GM12875 (cell line): ENCODE results near the gene ZC3H12A.
A peak's percentile ranks its signal among the peaks of the same experiment; 100 is the strongest.

ENCODE experiments used
- H3K4me3 ChIP-seq: one replicate; pipeline ENCODE4 v1.5.1; 2011; ENCODE audit warnings: low read depth, low read length, control low read depth
- TF ChIP-seq, protein P1 (sequence below): IDR thresholded peaks from 2 replicates; pipeline ENCODE4 v1.5.1; 2011; ENCODE audit warnings: low read depth, mild to moderate bottlenecking, control low read depth, inconsistent platforms, low read length, moderate library complexity, borderline replicate concordance; ENCODE audit not compliant: insufficient read depth

ZC3H12A gene

DNA sequence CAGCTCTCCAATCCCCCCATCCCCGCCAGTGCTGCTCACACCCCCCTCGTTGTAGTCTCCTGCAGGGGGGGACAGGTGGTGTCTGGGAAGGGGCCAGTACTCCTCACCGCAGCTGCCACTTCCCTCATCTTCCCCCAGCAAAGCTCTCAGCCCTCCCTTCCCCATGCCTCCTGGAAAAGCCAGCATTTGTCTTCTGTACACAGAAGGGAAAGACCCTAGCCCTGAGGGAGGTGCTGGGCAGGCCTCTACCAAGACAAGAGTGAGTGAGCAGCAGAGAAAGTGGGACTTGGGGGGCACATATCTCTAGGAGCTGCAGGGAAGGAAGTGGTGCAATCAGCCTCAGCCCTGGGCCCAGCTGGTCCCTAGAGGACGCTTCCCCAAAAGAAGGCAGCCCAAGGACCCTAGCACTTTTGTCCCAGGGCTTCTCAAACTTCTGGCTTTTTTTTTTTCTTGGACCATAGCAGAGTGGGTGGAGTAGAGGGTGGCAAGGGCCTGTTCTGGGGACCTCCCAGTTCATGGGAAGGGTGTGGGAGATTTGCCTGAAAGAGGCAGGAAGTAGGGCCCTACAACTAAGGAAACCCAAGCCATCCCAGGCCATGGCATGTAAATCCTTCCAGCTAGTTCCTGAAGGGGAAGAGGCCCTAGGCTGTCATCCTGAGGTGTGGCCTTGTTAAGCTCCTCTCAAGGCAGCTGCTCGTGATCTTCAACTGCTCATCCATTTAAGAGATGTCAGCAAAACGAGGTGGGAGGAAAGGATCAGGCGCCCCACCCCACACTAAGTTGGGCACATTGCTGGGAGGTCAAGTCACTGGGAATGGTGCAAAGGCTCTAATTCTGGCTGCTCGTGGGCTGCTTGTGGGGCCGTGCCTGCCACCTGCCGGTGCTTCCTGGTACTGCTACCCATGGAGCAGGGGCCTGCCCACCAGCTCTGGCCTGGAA is 12.6 kb downstream of the ZC3H12A start:
- TF ChIP-seq, protein P1, sequence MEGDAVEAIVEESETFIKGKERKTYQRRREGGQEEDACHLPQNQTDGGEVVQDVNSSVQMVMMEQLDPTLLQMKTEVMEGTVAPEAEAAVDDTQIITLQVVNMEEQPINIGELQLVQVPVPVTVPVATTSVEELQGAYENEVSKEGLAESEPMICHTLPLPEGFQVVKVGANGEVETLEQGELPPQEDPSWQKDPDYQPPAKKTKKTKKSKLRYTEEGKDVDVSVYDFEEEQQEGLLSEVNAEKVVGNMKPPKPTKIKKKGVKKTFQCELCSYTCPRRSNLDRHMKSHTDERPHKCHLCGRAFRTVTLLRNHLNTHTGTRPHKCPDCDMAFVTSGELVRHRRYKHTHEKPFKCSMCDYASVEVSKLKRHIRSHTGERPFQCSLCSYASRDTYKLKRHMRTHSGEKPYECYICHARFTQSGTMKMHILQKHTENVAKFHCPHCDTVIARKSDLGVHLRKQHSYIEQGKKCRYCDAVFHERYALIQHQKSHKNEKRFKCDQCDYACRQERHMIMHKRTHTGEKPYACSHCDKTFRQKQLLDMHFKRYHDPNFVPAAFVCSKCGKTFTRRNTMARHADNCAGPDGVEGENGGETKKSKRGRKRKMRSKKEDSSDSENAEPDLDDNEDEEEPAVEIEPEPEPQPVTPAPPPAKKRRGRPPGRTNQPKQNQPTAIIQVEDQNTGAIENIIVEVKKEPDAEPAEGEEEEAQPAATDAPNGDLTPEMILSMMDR, result peak; percentile 97
- H3K4me3 ChIP-seq, result no peak overlapping the region

DNA sequence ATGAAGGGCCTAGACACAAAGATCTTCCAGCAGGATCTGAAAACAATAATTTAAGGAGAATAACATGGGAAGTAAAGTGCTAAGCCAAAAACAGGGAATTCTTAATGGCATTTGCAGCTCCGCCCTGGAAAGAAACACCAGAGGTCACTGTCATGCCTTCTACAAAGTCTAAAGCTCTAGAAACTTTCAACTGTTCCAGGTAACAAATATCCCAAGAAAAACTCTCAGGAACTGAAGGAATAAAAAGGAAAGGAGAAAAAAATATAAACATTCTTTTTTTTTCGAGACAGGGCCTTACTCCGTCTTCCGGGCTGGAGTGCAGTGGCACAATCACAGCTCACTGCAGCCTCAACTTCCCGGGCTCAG is 13.2 kb downstream of the ZC3H12A start:
- no peak overlapping the region for H3K4me3 ChIP-seq
- TF ChIP-seq, protein P1, result no peak

DNA sequence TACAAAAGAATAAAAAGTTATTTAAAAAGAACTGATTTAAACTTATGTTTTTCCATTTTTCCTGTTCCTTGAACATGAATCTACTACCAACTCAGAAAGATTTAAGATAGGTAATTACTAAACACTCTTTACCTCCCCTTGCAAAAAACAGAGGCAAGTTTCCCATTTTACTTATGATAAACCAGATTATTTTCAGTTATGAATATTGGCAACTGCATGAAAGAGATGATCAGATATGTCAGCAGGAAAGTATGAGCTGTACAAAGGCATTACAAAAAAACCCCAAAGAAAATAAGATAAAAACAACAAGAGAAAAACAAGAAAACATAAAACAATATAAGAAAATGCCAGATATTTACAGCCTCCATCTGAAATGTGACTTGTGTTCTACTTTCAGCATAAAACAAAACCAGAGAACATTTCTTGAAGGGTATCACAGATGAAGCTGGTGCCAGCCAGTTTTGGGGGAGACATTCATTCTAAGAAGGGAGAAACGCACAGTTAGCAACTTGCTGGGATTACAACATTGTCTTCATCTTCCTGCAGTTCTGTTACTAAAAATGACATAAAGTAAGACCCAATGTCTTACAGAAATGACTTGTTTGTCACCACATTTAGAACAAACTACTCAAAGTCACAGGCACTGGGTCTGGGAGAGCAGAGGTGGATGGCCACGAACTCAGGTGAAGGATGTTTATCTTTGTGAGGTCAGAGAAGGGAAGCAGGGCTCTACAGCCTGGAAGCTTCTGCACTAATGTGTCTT is 19.1 kb downstream of the ZC3H12A start:
- TF ChIP-seq, protein P1, result no peak
- H3K4me3 ChIP-seq, result no peak overlapping the region

DNA sequence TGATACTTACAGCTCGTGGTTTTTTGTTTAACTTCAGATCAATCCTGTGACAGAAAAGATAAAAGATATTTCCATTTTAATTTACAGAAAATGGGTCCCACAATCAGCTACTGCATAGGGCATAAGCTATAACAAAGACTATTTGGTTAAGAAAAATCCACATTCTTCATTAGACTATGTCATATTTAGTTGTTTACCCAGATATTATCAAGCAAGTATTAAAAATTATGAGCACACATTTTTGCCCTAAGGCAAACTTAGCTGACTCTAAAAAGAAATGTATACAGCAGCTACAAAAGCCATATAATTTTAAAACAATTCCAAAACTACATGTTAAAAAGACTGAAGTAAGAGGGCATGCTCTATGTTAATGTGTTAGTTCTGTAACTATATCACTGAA is 21.5 kb downstream of the ZC3H12A start:
- no peak overlapping the region for H3K4me3 ChIP-seq
- TF ChIP-seq, protein P1, result no peak

DNA sequence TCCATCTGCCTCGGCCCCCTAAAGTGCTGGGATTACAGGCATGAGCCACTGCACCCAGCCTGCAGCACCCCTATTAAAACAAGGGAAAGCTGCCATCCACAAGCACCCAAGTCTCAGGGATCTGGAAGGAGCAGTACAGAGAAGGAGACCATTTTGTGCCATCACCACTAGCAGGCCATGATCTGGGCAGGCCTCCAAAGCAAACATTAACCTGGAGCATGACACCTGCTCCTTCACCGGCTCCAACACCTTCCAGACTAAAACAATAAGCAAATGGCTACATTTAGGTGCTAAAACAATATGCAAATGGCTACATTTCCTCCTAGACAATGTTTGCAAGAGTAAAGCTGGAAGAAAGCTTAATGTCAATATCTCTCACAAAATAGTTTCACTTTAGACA is 23.5 kb downstream of the ZC3H12A start:
- TF ChIP-seq, protein P1, result no peak
- no peak overlapping the region for H3K4me3 ChIP-seq

DNA sequence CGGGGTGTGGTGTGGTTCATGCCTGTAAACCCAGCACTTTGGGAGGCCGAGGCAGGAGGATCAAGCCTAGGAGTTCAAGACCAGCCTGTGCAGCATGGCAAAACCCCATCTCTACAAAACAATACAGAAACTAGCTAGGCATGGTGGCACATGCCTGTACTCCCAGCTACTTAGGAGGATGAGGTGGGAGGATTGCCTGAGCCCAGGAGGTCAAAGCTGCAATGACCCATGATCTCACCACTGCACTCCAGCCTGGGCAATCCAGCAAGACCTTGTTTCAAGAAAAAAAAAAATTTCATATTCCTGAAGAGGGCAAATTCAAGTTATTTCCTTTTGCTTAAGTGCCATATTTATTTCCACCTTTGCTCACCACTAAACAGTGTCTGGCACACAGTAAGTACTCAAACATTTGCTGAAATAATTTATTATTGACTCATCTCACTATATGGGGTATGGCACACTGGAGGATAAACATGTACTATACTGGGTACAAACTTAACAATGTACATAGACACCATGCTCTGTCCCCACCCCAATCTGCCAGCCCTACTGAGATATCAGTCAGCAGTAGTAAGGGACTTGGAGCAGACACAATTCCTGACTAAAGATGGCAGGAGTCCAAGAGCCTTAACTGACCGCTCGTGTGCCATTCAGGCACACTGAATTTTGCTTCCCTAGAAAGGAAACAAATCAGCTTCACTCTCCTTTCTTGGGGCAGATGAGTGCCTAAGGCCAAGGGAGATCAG is 24.7 kb downstream of the ZC3H12A start:
- H3K4me3 ChIP-seq, result no peak overlapping the region
- TF ChIP-seq, protein P1, result no peak
